ENCODE results near the gene NRAP. TPM values are rescaled to one million over a fixed set of nuclear protein-coding genes. Genes with fewer than 3 reads are reported as not detected.

The NRAP gene
- polyA plus RNA-seq, 1 donor (not counting 4 experiments of a cell fraction or from before 2014, with no cell fraction given): not detected

GRCh38 chr10:113711142-113711541 lies 47.3 kb upstream of the NRAP start:
- no peak overlapping the region for H3K4me3 ChIP-seq (ENCODE audit: control insufficient read depth in 2 of 3, extremely low read depth in 1 of 3, insufficient read depth in 2 of 3, low read depth in 1 of 3, low read length in 3 of 3)
- H2AFZ ChIP-seq (ENCODE audit: control insufficient read depth, low read length): no peak overlapping the region
- dilution Hi-C loops (cut with MboI; ENCODE audit: extremely low pct_ligation_motif_present, low sequenced_read_pairs): no loop called here
- H3K9me1 ChIP-seq (ENCODE audit: control insufficient read depth, extremely low read depth, insufficient read depth, low read length): no peaks in the 10 kb centered on the region
- H3K9me3 ChIP-seq (ENCODE audit: control insufficient read depth, low read depth, low read length): no peaks in the 10 kb centered on the region
- no peak overlapping the region for H3K4me2 ChIP-seq (ENCODE audit: control insufficient read depth, extremely low read depth, insufficient read depth, low read depth, low read length)
- H3K27me3 ChIP-seq (ENCODE audit: control insufficient read depth, extremely low read depth, insufficient read depth, low read length): no peaks in the 10 kb centered on the region
- FAIRE-seq: no peak
- no peak overlapping the region for H3K27ac ChIP-seq (ENCODE audit: control insufficient read depth, insufficient read depth, low read length)
- no peak for TF ChIP-seq CTCF (optimal IDR thresholded peaks at IDR 0.05 in 1 of 3, IDR thresholded peaks at IDR 0.05 in 1 of 3, conservative IDR thresholded peaks at IDR 0.05 in 1 of 3; ENCODE audit: extremely low read depth in 1 of 3, insufficient read depth in 2 of 3, low read length in 3 of 3)
- TF ChIP-seq EZH2 (IDR thresholded peaks at IDR 0.05; ENCODE audit: low read length): no peak
- H3K9ac ChIP-seq (ENCODE audit: control insufficient read depth, extremely low read depth, insufficient read depth, low read length): no peak overlapping the region
- H3K79me2 ChIP-seq (ENCODE audit: control insufficient read depth, insufficient read depth, low read length): no peaks in the 10 kb centered on the region
- no peaks in the 10 kb centered on the region for H4K20me1 ChIP-seq (ENCODE audit: control insufficient read depth, extremely low read depth, insufficient read depth, low read length)
- peaks cover 0 to 1% of the 10 kb centered on the region in 2 experiments for H3K36me3 ChIP-seq (ENCODE audit: control insufficient read depth in 2 of 2, extremely low read depth in 1 of 2, insufficient read depth in 2 of 2, low read length in 2 of 2)
- no peak for DNase-seq (ENCODE audit: low read depth, low spot score)
- H3K4me1 ChIP-seq (ENCODE audit: control insufficient read depth, extremely low read depth, insufficient read depth, low read length): no peaks in the 10 kb centered on the region

GRCh38 chr10:113709221-113709838 lies 45.5 kb upstream of the NRAP start:
- FAIRE-seq (no peak), DNase-seq (ENCODE audit: low read depth, low spot score) (no peak)
- Histone ChIP-seq H4K20me1 (ENCODE audit: control insufficient read depth, extremely low read depth, insufficient read depth, low read length) (no peaks in the 10 kb centered on the region), H3K79me2 (ENCODE audit: control insufficient read depth, insufficient read depth, low read length) (no peaks in the 10 kb centered on the region), H3K4me3 (ENCODE audit: control insufficient read depth in 2 of 3, extremely low read depth in 1 of 3, insufficient read depth in 2 of 3, low read depth in 1 of 3, low read length in 3 of 3) (no peak overlapping the region), H3K9me3 (ENCODE audit: control insufficient read depth, low read depth, low read length) (no peaks in the 10 kb centered on the region), H3K9ac (ENCODE audit: control insufficient read depth, extremely low read depth, insufficient read depth, low read length) (no peak overlapping the region), H3K27ac (ENCODE audit: control insufficient read depth, insufficient read depth, low read length) (no peak overlapping the region), H3K9me1 (ENCODE audit: control insufficient read depth, extremely low read depth, insufficient read depth, low read length) (no peaks in the 10 kb centered on the region), H3K4me2 (ENCODE audit: control insufficient read depth, extremely low read depth, insufficient read depth, low read depth, low read length) (no peak overlapping the region), H3K4me1 (ENCODE audit: control insufficient read depth, extremely low read depth, insufficient read depth, low read length) (no peaks in the 10 kb centered on the region), H3K27me3 (ENCODE audit: control insufficient read depth, extremely low read depth, insufficient read depth, low read length) (no peaks in the 10 kb centered on the region), H2AFZ (ENCODE audit: control insufficient read depth, low read length) (no peak overlapping the region), H3K36me3 (ENCODE audit: control insufficient read depth in 2 of 2, extremely low read depth in 1 of 2, insufficient read depth in 2 of 2, low read length in 2 of 2) (peaks cover 0 to 1% of the 10 kb centered on the region in 2 experiments)
- TF ChIP-seq CTCF (optimal IDR thresholded peaks at IDR 0.05 in 1 of 3, IDR thresholded peaks at IDR 0.05 in 1 of 3, conservative IDR thresholded peaks at IDR 0.05 in 1 of 3; ENCODE audit: extremely low read depth in 1 of 3, insufficient read depth in 2 of 3, low read length in 3 of 3) (no peak), EZH2 (IDR thresholded peaks at IDR 0.05; ENCODE audit: low read length) (no peak)
- dilution Hi-C loops (cut with MboI; ENCODE audit: extremely low pct_ligation_motif_present, low sequenced_read_pairs): no loop called here
